ENCODE results near the gene B9D1. TPM values are rescaled to one million over a fixed set of nuclear protein-coding genes. Genes with fewer than 3 reads are reported as not detected.

Gene B9D1
- total RNA-seq, 2 donors from 2014 or later: 37.7 to 42.8 TPM

- Mint-ChIP-seq H3K4me1 (peaks cover 13% of the 10 kb centered on the region), H3K9me3 (no peaks in the 10 kb centered on the region), H3K27me3 (ENCODE audit: insufficient read depth) (no peaks in the 10 kb centered on the region), H3K36me3 (ENCODE audit: low read depth) (peaks cover 8% of the 10 kb centered on the region), H3K27ac (no peak overlapping the region), H3K4me3 (no peak overlapping the region)
- Histone ChIP-seq H3K36me3 (ENCODE audit: control insufficient read depth, insufficient read depth, low read length) (no peaks in the 10 kb centered on the region), H3K4me1 (ENCODE audit: control insufficient read depth, insufficient read depth, low read length) (no peaks in the 10 kb centered on the region), H3K9me3 (ENCODE audit: control insufficient read depth, low read length) (no peaks in the 10 kb centered on the region), H3K4me3 (ENCODE audit: low read length) (no peak overlapping the region), H3K27ac (ENCODE audit: low read depth, low read length) (no peak overlapping the region), H3K9ac (ENCODE audit: extremely low read depth, low read length, poor library complexity, severe bottlenecking) (no peak overlapping the region), H3K27me3 (ENCODE audit: control insufficient read depth, insufficient read depth, low read length, poor library complexity, severe bottlenecking) (no peaks in the 10 kb centered on the region)
- no peak for DNase-seq
- TF ChIP-seq CTCF (conservative IDR thresholded peaks at IDR 0.05): no peak
- WGBS, 2 experiments (ENCODE audit: insufficient coverage in 1 of 2, insufficient read length in 1 of 2): 88 to 97% methylated on average over 1 to 2 of the region's 3 CpGs
These were observed 68.1 kb downstream of the B9D1 start for GRCh38 chr17:19294443-19294842.

Small RNA genes within 50 kb of the gene (microRNA-seq; reads per million reads assigned to microRNA genes)
- 144 reads per million, percentile 78 among the genes with 10 or more reads in this experiment for gene MIR1180 (ENCODE audit: borderline microRNAs expressed)

Other genes starting within 250 kb of the B9D1 start
- under 1 TPM in 1 of 2 donors, not detected in 1; 0.53 TPM for gene GRAPL, start 235.1 kb downstream of the B9D1 start, total RNA-seq
- 10 to 100 TPM; 46.0 to 50.9 TPM for gene EPN2, start 125.4 kb downstream of the B9D1 start, total RNA-seq
- gene MAPK7, start 15.8 kb upstream of the B9D1 start, total RNA-seq: 10 to 100 TPM; 33.3 to 53.4 TPM
- 10 to 100 TPM; 11.1 to 36.8 TPM for gene MFAP4, start 24.5 kb upstream of the B9D1 start, total RNA-seq
- gene RNF112, start 48.5 kb upstream of the B9D1 start, total RNA-seq: 1 to 10 TPM; 1.1 to 1.9 TPM
- gene SLC47A1, start 171.1 kb upstream of the B9D1 start, total RNA-seq: 1 to 10 TPM; 2.5 to 3.1 TPM